Tibial nerve (tissue), 3 donors: Measurements from ENCODE around the gene INPP5A.
"Not testable (repeated sequence)": the region's sequence is repeated elsewhere in the genome, so short reads cannot be mapped to it uniquely, and the experiment has no call there.

Experiments
- POLR2A ChIP-seq, 2 donors: fragments of 450-650 bp; IDR thresholded peaks; one replicate each; pipeline ENCODE4 v1.6.1; 2017; ENCODE audit warnings: antibody characterized with exemption in 2 of 2, mild to moderate bottlenecking in 2 of 2, moderate library complexity in 2 of 2
- TF ChIP-seq, protein P1 (sequence below), 5 experiments: fragments of 200-600 bp in 3 of 5; fragments of 450-650 bp in 2 of 5; sonication (generic) in 3 of 5; IDR thresholded peaks; one replicate each; pipeline ENCODE4 v1.5.1; 2016 to 2019; ENCODE audit warnings: antibody characterized with exemption in 5 of 5, mild to moderate bottlenecking in 3 of 5, moderate library complexity in 2 of 5

DNA sequence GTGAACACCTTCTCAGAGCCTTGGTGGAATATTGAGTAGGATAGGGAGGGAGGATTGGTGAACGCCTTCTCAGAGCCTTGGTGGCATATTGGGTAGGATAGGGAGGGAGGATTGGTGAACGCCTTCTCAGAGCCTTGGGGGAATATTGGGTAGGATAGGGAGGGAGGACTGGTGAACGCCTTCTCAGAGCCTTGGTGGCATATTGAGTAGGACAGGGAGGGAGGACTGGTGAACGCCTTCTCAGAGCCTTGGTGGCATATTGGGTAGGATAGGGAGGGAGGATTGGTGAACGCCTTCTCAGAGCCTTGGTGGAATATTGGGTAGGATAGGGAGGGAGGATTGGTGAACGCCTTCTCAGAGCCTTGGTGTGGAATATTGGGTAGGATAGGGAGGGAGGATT is 15.0 kb downstream of the INPP5A start:
- TF ChIP-seq, protein P1, sequence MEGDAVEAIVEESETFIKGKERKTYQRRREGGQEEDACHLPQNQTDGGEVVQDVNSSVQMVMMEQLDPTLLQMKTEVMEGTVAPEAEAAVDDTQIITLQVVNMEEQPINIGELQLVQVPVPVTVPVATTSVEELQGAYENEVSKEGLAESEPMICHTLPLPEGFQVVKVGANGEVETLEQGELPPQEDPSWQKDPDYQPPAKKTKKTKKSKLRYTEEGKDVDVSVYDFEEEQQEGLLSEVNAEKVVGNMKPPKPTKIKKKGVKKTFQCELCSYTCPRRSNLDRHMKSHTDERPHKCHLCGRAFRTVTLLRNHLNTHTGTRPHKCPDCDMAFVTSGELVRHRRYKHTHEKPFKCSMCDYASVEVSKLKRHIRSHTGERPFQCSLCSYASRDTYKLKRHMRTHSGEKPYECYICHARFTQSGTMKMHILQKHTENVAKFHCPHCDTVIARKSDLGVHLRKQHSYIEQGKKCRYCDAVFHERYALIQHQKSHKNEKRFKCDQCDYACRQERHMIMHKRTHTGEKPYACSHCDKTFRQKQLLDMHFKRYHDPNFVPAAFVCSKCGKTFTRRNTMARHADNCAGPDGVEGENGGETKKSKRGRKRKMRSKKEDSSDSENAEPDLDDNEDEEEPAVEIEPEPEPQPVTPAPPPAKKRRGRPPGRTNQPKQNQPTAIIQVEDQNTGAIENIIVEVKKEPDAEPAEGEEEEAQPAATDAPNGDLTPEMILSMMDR (IDR thresholded peaks at IDR 0.05): not testable (repeated sequence)
- not testable (repeated sequence) for TF ChIP-seq POLR2A (IDR thresholded peaks at IDR 0.05)
